Colonic mucosa (tissue), 4 donors: ENCODE measurements around the gene GNAS. TPM values are rescaled to one million over a fixed set of nuclear protein-coding genes. Genes with fewer than 3 reads are reported as not detected.

Experiments
- DNase-seq: peaks from one replicate; pipeline ENCODE4 v3.0.0-alpha.2; 2020
- H3K27ac ChIP-seq: fragments of 200-600 bp; one replicate; pipeline ENCODE4 v1.8.0; 2021
- H3K27me3 ChIP-seq: fragments of 200-600 bp; one replicate; pipeline ENCODE4 v1.8.0; 2021
- H3K36me3 ChIP-seq: fragments of 200-600 bp; one replicate; pipeline ENCODE4 v1.8.0; 2021
- H3K4me1 ChIP-seq: fragments of 200-600 bp; one replicate; pipeline ENCODE4 v1.8.0; 2021; ENCODE audit warnings: mild to moderate bottlenecking
- H3K4me3 ChIP-seq: fragments of 200-600 bp; one replicate; pipeline ENCODE4 v1.8.0; 2021
- H3K9ac ChIP-seq, 2 donors: one replicate each; pipeline ENCODE4 v1.7.0; 2013; ENCODE audit warnings: control low read depth in 2 of 2, low read depth in 2 of 2, low read length in 2 of 2
- H3K9me3 ChIP-seq: fragments of 200-600 bp; one replicate; pipeline ENCODE4 v1.8.0; 2021
- intact Hi-C: fragments of 100-400 bp; cut with DNase I; formaldehyde crosslinking; loops from one replicate; pipeline ENCODE4 v1.14.1; 2022
- total RNA-seq, 2 donors: library from RNA; stranded (reverse); fragmentation: NEBNext Ultra II Directional in 1 of 2; extraction: Animal tissue kit (Norgen Biotek cat#: 25700) in 1 of 2; gene quantifications; one replicate each; pipeline ENCODE4 v1.2.1, GENCODE V29; 2021
- TF ChIP-seq, protein P1 (sequence below): fragments of 200-600 bp; IDR thresholded peaks from one replicate; pipeline ENCODE4 v1.8.0; 2022; ENCODE audit warnings: antibody characterized with exemption, mild to moderate bottlenecking
- donor health status: healthy.
- donor health status: DM: no; HTN: no; CAD: no.
- donor health status: DM: no; HTN: no; CAD: no.

Gene GNAS
- total RNA-seq, 2 donors from 2014 or later = 683 to 715 TPM

DNA sequence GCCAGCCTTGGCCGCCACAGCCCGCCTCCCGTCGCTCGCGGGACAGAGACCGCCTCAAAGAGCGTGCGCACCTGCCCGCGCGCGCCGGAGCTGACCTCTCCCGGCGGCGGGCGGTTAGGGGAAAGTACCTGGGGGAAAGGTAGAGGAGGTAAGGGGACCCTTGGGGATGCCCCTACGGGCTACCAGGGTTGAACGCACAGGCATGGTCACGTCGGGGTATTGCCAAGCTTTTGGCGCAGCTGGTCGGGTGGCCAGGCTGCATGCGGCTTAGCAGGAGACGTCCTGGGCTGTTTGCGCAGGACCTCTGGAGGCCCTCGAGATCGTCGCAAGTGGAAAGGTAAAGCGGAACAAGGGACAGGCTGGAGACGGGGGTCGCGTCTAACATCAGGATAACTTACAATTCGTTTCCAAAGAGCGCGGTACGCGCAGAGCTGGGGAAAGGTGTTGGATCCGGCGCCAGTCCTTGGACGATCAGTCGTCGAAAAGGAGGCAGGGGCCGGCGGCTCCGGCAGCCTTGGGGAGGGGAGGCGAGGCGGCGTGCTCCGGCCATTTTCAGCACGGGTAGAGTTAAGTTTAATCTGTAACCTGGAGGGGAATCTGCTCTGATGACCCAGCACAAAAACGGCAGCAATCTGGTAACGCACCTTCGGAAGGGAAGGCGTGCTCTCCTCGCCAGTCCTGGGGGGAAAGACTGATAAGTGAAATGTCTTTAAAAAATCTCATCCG is 10.8 kb upstream of the GNAS start:
- TF ChIP-seq, protein P1, sequence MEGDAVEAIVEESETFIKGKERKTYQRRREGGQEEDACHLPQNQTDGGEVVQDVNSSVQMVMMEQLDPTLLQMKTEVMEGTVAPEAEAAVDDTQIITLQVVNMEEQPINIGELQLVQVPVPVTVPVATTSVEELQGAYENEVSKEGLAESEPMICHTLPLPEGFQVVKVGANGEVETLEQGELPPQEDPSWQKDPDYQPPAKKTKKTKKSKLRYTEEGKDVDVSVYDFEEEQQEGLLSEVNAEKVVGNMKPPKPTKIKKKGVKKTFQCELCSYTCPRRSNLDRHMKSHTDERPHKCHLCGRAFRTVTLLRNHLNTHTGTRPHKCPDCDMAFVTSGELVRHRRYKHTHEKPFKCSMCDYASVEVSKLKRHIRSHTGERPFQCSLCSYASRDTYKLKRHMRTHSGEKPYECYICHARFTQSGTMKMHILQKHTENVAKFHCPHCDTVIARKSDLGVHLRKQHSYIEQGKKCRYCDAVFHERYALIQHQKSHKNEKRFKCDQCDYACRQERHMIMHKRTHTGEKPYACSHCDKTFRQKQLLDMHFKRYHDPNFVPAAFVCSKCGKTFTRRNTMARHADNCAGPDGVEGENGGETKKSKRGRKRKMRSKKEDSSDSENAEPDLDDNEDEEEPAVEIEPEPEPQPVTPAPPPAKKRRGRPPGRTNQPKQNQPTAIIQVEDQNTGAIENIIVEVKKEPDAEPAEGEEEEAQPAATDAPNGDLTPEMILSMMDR = no peak
- Histone ChIP-seq H3K4me1 (no peaks in the 10 kb centered on the region), H3K9ac (no peak overlapping the region), H3K36me3 (no peaks in the 10 kb centered on the region), H3K27me3 (peaks cover 19% of the 10 kb centered on the region), H3K27ac (no peak overlapping the region), H3K4me3 (no peak overlapping the region), H3K9me3 (no peaks in the 10 kb centered on the region)
- DNase-seq = no peak
- intact Hi-C loops = no loop called here

DNA sequence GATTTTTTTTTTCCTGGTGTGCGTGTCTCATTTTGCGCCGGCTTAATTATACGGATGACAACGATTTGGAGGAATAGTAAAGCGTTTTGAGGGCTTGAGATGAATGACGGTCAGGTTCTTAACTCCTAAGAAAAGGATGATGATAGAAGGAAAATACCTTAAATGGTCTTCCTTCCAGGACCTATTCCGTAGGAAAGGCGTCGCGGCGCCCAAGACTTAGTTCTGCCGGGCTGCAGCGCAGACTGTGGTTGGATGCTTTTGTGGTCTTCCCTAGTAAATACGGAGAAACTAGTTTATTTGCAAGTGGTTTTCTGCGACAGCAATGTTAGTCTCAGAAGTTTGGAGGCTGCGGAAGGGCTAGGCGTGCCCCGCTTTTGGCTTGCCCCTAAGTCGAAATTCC is 10.2 kb upstream of the GNAS start:
- H3K36me3 ChIP-seq = no peaks in the 10 kb centered on the region
- H3K4me3 ChIP-seq = no peak overlapping the region
- no peak for DNase-seq
- TF ChIP-seq, protein P1 = no peak
- H3K9me3 ChIP-seq = no peaks in the 10 kb centered on the region
- peaks cover 19% of the 10 kb centered on the region for H3K27me3 ChIP-seq
- intact Hi-C loops = no loop called here
- no peak overlapping the region for H3K9ac ChIP-seq
- no peak overlapping the region for H3K27ac ChIP-seq
- no peaks in the 10 kb centered on the region for H3K4me1 ChIP-seq

DNA sequence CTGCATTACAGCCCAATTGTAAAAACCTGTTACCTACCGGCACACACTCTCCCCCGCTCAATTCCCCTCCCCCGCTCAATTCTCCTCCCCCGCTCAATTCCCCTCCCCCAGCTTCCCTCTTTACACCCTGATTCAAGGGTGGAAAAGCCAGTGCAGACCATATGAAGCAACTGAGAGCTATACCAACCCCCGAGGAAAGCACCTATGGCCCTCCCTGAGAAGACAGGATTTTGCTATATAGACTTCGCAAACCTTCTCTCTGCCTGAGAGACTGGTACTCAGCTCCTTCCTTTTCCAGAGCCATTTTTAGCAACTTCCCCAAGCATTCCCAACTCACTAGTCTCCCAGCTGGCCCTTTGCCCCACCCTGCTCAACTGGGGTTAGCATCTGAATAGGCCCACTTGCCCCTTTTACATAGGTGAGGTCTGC is 9.4 kb upstream of the GNAS start:
- Histone ChIP-seq H3K27ac (no peak overlapping the region), H3K9me3 (no peaks in the 10 kb centered on the region), H3K4me3 (no peak overlapping the region), H3K27me3 (peaks cover 19% of the 10 kb centered on the region), H3K9ac (no peak overlapping the region), H3K36me3 (no peaks in the 10 kb centered on the region), H3K4me1 (no peaks in the 10 kb centered on the region)
- no peak for DNase-seq
- intact Hi-C loops = no loop called here
- TF ChIP-seq, protein P1 = no peak

- TF ChIP-seq, protein P1 = no peak
- Histone ChIP-seq H3K27ac (no peak overlapping the region), H3K4me1 (no peaks in the 10 kb centered on the region)
These were observed 6.8 kb upstream of the GNAS start for GRCh38 chr20:58845706-58846105.

DNA sequence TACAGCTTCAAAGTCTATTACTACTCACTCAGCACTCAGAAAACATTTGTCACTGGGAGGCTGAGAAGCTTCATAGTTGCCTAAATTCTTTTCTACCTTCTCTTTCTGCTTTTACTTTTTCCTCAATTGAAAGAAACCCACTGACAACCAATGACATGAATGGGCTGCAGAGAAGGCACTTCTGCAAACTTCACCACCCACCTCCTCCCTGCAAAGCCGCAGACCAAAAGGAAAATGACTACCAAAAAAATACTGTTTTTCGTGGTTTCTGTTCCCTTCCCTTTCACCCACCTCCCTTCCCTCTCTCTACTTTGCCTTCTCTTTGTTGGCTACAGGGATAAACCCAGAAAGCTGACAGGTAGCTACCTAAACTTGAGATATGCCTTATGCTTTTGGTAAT is 5.1 kb upstream of the GNAS start:
- H3K4me3 ChIP-seq = no peak overlapping the region
- DNase-seq = no peak
- no peak overlapping the region for H3K9ac ChIP-seq
- no peaks in the 10 kb centered on the region for H3K4me1 ChIP-seq
- TF ChIP-seq, protein P1 = no peak
- H3K36me3 ChIP-seq = no peaks in the 10 kb centered on the region
- intact Hi-C loops = no loop called here
- peaks cover 11% of the 10 kb centered on the region for H3K27me3 ChIP-seq
- no peak overlapping the region for H3K27ac ChIP-seq
- no peaks in the 10 kb centered on the region for H3K9me3 ChIP-seq

More at GRCh38 chr20:58845706-58846105, 6.8 kb upstream of the GNAS start:
- Histone ChIP-seq H3K27me3 (peaks cover 9% of the 10 kb centered on the region), H3K36me3 (no peaks in the 10 kb centered on the region), H3K4me3 (no peak overlapping the region), H3K9me3 (no peaks in the 10 kb centered on the region), H3K9ac (no peak overlapping the region)
- intact Hi-C loops = no loop called here
- DNase-seq = no peak
